ENCODE measurements around the gene FAM180B.
A peak's percentile ranks its signal among the peaks of the same experiment; 100 is the strongest.

The FAM180B gene

GRCh38 chr11:47570651-47571356 is 15.7 kb upstream of the FAM180B start:
- no peak for DNase-seq

- no peak for DNase-seq
Observed at GRCh38 chr11:47571357-47571729, 15.1 kb upstream of the FAM180B start.

DNA sequence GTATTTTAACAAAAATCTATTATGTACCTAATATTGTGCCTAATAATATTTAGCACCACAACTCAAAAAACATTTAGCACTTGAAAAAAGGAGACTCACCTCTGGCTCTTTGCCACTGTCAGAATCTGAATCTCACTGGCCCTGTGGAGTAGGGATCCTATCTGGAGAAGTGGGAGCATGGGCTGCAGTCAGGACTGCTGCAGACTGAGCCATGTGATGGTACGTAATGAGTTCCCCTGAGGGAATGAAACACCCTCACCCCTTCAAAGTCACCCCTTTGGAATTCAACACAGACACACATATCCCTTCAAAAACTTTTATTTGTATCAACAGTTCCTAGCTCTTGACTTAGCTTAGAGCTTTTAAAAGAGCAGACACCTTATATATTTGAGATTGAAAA is 14.6 kb upstream of the FAM180B start:
- no peak for DNase-seq

DNA sequence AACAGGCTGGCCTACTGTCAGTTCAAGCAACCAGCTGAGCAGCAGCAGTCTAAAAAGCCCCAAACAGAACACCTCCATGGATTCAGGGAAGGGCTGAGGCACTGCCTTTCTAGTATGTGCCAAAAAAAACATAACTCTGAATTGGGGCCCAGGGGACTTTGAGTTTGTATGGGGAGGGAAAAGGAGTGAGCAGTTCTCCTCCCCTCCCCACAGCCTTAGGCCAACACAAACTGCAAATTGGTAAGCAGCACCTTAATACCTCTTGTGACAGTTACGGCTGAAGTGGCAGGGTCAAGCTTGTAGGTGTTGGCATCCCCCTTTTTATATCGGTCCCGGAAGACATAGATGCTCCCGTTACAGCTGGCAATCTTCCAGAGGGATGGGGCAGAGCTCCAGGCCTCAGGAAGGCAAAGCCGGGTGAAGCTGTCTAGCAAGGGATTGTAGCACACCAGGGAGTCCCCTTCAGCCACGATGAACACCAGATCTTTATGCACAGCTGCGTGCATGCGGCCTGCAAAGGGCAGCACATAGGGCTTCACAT is 13.7 kb upstream of the FAM180B start:
- DNase-seq = no peak

DNA sequence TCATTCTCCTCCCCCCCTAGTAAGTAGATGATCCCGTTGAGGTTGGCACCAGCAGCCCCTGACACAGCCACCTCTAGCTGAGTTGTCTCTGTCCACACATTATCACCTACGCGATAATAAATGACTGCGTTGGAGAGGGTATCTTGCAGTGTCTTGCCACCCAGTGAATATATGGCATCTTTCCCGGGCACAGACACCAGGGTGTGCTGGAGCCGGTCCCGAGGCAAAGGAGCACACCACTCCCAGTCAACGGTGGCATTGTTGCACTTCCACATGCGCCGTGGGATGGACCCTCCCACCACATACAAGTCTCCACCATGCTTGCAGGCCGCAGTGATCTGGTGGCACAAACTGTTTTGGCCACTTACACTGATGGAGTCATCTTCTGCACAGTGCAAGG is 13.2 kb upstream of the FAM180B start:
- no peak for DNase-seq

DNA sequence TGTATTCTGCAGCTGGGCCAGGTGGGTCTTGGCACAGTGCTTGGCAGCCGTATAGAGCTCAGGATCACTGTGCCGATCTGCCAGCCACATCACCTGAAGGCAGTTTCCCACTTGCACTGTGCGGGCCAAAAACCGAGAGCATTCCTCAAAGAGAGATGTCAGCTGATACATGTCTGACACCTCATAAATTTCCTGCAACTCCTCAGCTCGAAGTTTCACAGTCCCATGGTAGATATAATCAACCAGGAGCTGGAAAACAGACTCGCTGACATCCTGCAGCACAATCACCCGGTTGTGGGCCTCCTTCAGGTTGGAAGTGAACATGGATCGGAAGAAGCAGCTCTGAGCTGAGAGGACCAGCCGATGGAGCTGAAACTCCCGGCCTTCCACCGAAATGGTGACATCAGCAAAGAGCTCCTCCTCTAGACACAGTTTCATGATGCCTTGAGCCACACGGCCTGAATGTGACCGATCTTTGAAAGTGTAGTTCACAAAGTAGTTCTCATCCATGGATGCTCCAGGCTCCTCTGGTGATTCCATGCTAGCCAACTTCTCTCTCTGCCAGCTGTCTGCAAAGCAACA is 8.9 kb upstream of the FAM180B start:
- no peak for DNase-seq

DNA sequence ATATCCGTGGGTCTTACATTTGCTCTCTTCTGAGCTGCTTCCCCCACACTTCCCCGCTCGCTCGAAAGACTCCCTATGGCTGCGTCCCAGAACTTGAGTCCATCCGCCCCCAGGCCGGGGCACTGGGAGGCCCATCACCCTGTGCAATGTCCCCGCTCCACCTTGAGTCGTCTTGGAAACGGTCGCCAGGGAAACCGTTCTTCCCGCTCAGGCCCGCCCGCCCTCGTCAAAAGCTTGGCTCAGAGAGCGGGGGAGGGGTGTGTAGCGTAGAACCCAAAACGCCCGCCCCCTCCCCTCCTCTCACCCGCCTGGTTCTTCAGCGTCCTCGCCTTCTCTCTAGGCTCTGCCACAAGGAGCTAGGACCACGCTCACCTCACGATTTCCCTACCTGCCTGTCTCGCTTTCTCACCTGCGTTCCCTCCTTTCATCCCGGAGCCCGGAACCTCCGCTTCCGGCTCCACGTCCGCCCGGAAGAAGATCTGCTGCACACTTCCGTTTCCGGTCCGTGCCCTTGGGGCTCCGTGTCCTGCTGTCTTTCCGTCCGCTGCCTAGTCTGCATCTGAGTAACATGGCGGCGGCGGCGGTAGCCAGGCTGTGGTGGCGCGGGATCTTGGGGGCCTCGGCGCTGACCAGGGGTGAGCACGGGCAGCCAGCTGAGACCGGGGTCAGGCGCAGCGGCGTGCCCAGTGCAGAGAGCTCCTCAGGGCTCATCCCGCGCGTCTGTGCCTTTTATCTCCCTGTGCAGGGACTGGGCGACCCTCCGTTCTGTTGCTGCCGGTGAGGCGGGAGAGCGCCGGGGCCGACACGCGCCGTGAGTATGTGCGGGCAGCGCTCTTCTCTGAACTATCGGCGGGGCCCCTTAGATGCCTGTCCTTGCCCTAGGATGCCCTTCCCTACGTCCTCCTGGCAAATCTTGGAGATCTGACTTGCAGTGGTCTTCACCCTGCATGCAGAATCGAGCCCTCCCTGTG is 7.7 kb upstream of the FAM180B start, which contains the start of the genes KBTBD4 and NDUFS3:
Gene KBTBD4 (minus strand): TSS at position 447 of the 971 bp plus-strand sequence. CDS start 19 bp downstream, at position 428.
Gene NDUFS3 (plus strand): TSS at position 551 of the 971 bp plus-strand sequence. CDS start 18 bp downstream, at position 569.
- peak; percentile 90 for DNase-seq

- DNase-seq = no peak
Observed at GRCh38 chr11:47583844-47584243, 2.6 kb upstream of the FAM180B start.

DNA sequence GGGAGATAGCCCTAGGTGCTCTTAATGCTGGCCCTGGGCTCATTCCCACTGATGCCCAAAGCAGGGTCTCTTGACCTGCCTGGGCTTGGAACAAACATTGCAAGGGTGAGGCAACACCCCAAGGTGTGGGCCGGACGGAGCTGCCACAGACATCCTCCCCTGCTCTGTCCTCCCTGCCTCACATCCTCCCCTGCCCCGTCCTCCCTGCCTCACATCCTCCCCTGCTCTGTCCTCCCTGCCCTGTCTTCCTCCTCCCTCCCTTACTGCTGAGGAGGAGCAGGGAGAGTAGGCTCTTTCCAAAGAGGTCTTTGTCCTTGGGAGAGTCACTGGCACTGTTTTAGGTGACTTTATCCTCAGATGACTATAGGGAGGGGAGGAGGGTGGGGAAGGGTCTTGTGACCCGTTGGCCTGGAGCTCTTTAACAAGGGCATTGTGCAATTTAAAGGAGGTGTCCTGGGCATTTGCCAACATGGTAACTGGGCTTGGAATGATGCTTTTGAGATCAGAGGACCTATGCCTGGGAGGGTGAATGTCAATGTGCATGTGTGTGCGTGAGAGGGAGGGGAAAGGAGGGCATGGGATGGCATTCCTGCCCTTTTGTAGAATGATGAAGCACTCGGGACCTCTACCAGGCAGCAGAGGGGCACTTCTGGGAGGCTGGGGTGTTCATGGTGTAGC is 700 bp downstream of the FAM180B start:
- DNase-seq = no peak

DNA sequence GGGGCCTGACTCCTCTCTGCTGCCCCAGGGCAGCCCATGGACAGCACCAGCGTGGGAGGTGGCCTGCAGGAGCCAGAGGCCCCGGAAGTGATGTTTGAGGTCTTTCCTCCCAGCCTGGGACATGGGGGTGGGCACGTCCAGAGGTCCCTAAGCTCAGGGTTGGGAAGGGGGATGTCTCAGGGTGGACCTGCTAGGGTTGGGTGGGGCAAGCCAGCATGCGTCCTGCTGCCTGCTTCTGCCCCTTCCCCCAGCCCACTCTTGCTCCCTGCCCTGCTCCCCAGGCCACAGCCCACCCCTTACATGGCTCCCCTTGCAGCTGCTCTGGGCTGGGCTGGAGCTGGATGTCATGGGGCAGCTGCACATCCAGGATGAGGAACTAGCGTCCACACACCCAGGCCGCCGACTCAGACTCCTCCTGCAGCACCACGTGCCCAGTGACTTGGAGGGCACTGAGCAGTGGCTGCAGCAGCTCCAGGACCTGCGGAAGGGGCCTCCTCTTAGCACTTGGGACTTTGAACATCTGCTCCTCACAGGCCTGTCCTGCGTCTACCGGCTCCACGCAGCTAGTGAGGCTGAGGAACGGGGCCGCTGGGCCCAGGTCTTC is 1.3 kb downstream of the FAM180B start:
- DNase-seq = no peak

DNA sequence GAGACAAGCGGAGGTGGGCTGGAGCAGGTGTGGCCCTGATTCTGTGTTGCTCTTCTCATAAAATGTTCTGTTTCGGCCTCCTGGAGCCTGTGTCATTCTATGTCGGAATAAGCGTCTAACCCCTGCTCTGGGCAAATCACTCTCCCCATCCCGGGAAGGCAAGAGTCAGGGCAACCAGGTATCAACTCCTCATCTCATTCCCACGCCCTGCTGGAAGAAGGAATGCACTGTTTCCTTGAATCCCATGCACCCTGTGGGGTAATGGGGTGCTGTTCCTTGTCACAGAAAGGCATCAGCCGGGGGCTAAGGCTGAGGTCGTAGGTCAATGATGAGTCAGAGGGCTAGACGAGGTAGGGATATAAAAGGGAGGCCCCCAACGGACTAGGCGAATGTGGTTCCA is 2.6 kb downstream of the FAM180B start:
- DNase-seq = no peak

- no peak for DNase-seq
Observed at GRCh38 chr11:47589584-47589976, 3.1 kb downstream of the FAM180B start.

GRCh38 chr11:47589977-47590861 is 3.7 kb downstream of the FAM180B start:
- DNase-seq = no peak

DNA sequence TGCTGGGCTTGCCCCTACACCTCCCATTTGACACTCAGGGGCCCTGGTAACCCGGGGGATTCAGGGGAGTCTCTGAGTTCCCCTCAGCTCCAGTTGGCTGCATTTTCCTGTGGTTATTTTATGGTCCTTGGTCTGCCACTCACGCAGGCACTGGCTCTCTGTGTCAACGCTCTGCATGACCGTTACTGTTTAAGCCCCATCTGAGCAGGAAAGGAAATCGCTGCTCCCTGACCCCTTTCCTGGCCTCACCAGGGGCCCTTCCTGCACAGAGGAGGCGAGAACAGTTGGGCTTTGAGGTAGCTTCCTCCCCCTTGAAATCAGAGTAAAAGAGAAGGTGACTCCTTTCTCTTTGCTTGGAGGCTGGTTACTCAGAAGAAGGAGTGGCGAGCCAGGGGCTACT is 5.3 kb downstream of the FAM180B start:
- no peak for DNase-seq

DNA sequence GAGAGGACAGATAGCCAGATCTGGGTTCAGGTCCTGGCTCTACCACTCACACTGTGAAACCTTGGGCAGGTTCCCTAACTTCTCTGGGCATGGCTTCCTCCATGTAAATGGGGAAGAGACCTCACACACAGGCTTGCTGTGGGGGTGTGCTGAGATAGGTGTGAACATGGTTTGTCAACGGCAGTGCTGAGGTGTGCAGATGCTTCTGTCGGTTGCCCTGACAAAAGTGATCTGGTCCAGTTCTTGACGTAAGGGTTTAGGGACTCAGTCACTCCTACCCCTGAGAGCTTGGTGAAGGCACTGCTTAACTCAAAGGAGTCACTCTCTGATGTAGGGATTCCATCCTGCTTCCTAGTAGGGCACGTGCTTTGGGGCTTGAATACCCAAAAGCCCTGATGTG is 5.8 kb downstream of the FAM180B start:
- DNase-seq = no peak

GRCh38 chr11:47592970-47593369 is 6.5 kb downstream of the FAM180B start:
- DNase-seq = no peak

GRCh38 chr11:47593492-47593933 is 7.0 kb downstream of the FAM180B start:
- DNase-seq = no peak

DNA sequence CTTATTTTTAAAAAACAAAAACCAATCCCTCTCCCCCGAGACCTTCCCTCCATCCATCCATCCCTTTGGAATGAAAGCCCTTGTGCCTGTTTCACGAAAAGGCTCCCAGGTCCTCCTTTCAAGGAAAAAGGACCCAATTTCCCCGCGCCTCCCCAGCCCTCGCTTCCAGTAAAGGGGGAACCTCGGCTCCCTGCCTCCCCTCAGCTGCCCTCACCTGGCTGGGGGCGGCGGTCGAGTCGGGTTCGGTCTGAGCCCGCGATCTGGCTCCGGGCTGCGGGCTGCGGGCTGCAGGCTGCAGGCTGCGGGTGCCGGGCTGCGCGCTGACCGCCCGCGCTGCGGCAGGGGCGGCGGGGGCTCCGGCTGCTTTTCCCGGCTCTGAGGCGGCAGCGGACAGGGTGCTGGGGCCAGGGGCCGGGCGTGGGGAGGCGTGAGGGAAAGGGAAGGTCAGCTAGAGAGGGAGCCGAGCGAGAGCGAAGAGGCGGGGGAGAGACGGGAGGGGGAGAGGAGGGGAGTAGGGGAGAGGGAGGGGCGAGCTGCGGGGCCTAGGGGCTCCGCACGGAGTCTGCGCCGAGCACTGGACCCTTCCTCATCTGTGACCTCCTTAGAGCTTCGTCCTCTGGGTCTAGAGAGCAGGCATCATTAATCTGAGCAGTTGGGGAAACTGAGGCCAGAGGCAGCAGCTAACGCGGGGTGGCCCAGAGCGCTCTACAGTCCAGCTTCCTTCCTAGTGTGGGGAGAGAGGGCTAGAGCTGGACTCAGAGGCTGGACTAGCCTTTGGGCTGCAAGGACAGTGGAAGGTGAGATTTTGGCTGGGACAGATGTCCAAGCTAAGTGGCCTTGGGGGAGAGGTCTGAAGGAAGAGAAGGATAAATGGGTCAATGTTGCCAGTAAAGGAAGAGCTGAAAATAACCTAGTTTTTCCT is 7.7 kb downstream of the FAM180B start, which contains the start of gene C1QTNF4:
Gene C1QTNF4 (minus strand): TSS at position 478 of the 922 bp plus-strand sequence. CDS start 3,601 bp downstream, outside the sequence.
- DNase-seq = no peak

- peak; percentile 29 for DNase-seq
Observed at GRCh38 chr11:47595029-47595428, 8.6 kb downstream of the FAM180B start.

DNA sequence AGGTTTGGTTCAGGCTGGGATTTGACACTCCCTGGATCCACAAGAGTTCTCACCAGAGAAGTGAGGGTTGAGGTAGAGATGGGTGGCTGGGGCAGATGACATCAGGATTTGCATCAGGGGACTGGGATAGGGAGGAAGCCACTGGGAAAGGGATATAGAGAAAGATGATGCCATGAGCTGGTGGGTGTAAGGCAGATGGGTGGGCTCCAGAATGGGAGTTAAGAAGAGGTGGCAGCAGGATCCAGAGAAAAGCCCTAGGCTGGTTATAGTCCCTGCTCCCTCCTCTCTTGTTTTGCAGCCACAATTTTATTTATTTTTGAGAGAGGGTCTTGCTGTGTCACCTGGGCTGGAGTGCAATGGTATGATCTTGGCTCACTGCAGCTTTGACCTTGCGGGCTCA is 9.5 kb downstream of the FAM180B start:
- no peak for DNase-seq
